ENCODE results near the gene FYB1.

FYB1 gene

GRCh38 chr5:39117401-39117800 lies 102.0 kb downstream of the FYB1 start:
- no peak for DNase-seq

GRCh38 chr5:39116344-39117170 lies 102.8 kb downstream of the FYB1 start:
- DNase-seq, result no peak

GRCh38 chr5:39115644-39116343 lies 103.6 kb downstream of the FYB1 start:
- no peak for DNase-seq

GRCh38 chr5:39114155-39114554 lies 105.2 kb downstream of the FYB1 start:
- no peak for DNase-seq

GRCh38 chr5:39113354-39113953 lies 105.9 kb downstream of the FYB1 start:
- DNase-seq, result no peak

GRCh38 chr5:39109606-39110005 lies 109.8 kb downstream of the FYB1 start:
- DNase-seq, result no peak

GRCh38 chr5:39108987-39109386 lies 110.4 kb downstream of the FYB1 start:
- no peak for DNase-seq

GRCh38 chr5:39107350-39107749 lies 112.0 kb downstream of the FYB1 start:
- DNase-seq, result no peak

- DNase-seq, result peak in 2 of 6 experiments; percentile 12 to 41
These were observed 113.0 kb downstream of the FYB1 start for GRCh38 chr5:39106322-39106721.

GRCh38 chr5:39104221-39104620 lies 115.1 kb downstream of the FYB1 start:
- DNase-seq, result no peak

GRCh38 chr5:39102684-39103155 lies 116.6 kb downstream of the FYB1 start:
- no peak for DNase-seq

- DNase-seq, result no peak
These were observed 118.4 kb downstream of the FYB1 start for GRCh38 chr5:39100851-39101396.

- no peak for DNase-seq
These were observed 119.0 kb downstream of the FYB1 start for GRCh38 chr5:39100301-39100850.

- no peak for DNase-seq
These were observed 119.5 kb downstream of the FYB1 start for GRCh38 chr5:39099831-39100230.

GRCh38 chr5:39093352-39093751 lies 126.0 kb downstream of the FYB1 start:
- no peak for DNase-seq

- DNase-seq, result no peak
These were observed 126.6 kb downstream of the FYB1 start for GRCh38 chr5:39092581-39093351.

- no peak for DNase-seq
These were observed 127.3 kb downstream of the FYB1 start for GRCh38 chr5:39091940-39092580.

- DNase-seq, result no peak
These were observed 135.4 kb downstream of the FYB1 start for GRCh38 chr5:39083968-39084367.

- DNase-seq, result no peak
These were observed 136.4 kb downstream of the FYB1 start for GRCh38 chr5:39082995-39083394.

GRCh38 chr5:39080597-39081204 lies 138.7 kb downstream of the FYB1 start:
- peak in 1 of 6 experiments; percentile 2 for DNase-seq

GRCh38 chr5:39080168-39080567 lies 139.2 kb downstream of the FYB1 start:
- no peak for DNase-seq
